ENCODE measurements around the gene TMEFF1.

- TF ChIP-seq CTCF (IDR thresholded peaks at IDR 0.05), result peak in 1 of 7 experiments; percentile 18
- TF ChIP-seq POLR2A (IDR thresholded peaks at IDR 0.05), result no peak
Measured at GRCh38 chr9:100472788-100473275, at the start of gene TMEFF1.

All from body of pancreas (tissue), 4 donors.